Neutrophil (primary cell): ENCODE measurements around the gene MPPED1.

ENCODE experiments used
- H3K27ac ChIP-seq: fragments of 200-600 bp; sonication (generic); 2 replicates; pipeline ENCODE4 v1.5.1; 2016; ENCODE audit warnings: mild to moderate bottlenecking, moderate library complexity
- H3K27me3 ChIP-seq: fragments of 200-600 bp; sonication (generic); 2 replicates; pipeline ENCODE4 v1.6.0; 2016; ENCODE audit warnings: mild to moderate bottlenecking
- H3K36me3 ChIP-seq: fragments of 200-600 bp; sonication (generic); 2 replicates; pipeline ENCODE4 v1.5.1; 2017
- H3K4me1 ChIP-seq, 2 experiments: fragments of 200-600 bp in 1 of 2; sonication (generic) in 1 of 2; 1 replicate in 1 of 2; 2 replicates in 1 of 2; pipeline versions ENCODE4 v1.5.1 to v1.6.1; 2013 to 2016; ENCODE audit warnings: low read depth in 1 of 2, low read length in 1 of 2, mild to moderate bottlenecking in 1 of 2, moderate library complexity in 1 of 2; ENCODE audit not compliant: control insufficient read depth in 1 of 2, insufficient read depth in 1 of 2
- H3K4me3 ChIP-seq, 2 experiments: fragments of 200-600 bp in 1 of 2; sonication (generic) in 1 of 2; 1 replicate in 1 of 2; 2 replicates in 1 of 2; pipeline ENCODE4 v1.5.1; 2013 to 2016; ENCODE audit warnings: low read depth in 1 of 2, low read length in 1 of 2, mild to moderate bottlenecking in 1 of 2, moderate library complexity in 1 of 2
- H3K9me3 ChIP-seq: fragments of 200-600 bp; sonication (generic); 2 replicates; pipeline ENCODE4 v1.5.1; 2016
- TF ChIP-seq, protein P1 (sequence below): fragments of 200-600 bp; sonication (generic); IDR thresholded peaks from 2 replicates; pipeline ENCODE4 v1.5.1; 2016; ENCODE audit warnings: antibody characterized with exemption

The MPPED1 gene

DNA sequence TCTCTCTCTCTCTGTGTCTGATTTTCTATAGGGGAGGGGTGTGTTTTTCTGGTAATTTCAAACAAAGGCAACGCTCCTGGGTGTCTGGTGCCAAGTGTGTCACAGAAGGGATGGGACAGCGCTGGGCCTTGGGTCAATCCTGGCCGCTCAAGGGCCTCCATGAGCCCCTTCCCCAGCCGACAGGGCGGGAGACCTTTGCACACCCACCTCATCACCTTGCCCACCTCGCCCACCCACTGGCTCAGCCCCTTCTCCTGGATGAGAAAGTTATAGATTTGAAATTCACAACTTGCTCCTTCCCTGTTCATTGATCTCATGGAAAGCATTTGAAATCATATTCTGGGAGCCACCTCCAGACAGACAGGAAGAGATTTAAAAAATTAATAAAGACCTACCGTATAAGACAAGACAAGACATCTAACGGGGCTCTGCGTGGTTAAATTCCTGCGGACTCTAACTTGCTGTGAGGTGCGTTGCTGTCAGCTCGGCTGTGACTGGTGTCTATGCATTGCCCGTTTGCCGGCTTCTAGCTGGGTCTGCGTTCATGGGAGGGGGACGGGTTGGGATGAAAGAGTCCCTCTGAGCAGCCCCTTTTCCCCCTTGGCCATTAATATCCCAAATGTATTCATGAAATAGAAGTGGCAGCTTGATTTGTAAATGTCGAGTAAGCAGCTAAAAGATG, 27.0 kb downstream of the MPPED1 start:
- H3K36me3 ChIP-seq: no peaks in the 10 kb centered on the region
- no peaks in the 10 kb centered on the region for H3K27me3 ChIP-seq
- H3K27ac ChIP-seq: no peak overlapping the region
- TF ChIP-seq, protein P1, sequence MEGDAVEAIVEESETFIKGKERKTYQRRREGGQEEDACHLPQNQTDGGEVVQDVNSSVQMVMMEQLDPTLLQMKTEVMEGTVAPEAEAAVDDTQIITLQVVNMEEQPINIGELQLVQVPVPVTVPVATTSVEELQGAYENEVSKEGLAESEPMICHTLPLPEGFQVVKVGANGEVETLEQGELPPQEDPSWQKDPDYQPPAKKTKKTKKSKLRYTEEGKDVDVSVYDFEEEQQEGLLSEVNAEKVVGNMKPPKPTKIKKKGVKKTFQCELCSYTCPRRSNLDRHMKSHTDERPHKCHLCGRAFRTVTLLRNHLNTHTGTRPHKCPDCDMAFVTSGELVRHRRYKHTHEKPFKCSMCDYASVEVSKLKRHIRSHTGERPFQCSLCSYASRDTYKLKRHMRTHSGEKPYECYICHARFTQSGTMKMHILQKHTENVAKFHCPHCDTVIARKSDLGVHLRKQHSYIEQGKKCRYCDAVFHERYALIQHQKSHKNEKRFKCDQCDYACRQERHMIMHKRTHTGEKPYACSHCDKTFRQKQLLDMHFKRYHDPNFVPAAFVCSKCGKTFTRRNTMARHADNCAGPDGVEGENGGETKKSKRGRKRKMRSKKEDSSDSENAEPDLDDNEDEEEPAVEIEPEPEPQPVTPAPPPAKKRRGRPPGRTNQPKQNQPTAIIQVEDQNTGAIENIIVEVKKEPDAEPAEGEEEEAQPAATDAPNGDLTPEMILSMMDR: no peak
- no peak overlapping the region for H3K4me3 ChIP-seq
- H3K4me1 ChIP-seq: no peaks in the 10 kb centered on the region
- H3K9me3 ChIP-seq: no peaks in the 10 kb centered on the region

DNA sequence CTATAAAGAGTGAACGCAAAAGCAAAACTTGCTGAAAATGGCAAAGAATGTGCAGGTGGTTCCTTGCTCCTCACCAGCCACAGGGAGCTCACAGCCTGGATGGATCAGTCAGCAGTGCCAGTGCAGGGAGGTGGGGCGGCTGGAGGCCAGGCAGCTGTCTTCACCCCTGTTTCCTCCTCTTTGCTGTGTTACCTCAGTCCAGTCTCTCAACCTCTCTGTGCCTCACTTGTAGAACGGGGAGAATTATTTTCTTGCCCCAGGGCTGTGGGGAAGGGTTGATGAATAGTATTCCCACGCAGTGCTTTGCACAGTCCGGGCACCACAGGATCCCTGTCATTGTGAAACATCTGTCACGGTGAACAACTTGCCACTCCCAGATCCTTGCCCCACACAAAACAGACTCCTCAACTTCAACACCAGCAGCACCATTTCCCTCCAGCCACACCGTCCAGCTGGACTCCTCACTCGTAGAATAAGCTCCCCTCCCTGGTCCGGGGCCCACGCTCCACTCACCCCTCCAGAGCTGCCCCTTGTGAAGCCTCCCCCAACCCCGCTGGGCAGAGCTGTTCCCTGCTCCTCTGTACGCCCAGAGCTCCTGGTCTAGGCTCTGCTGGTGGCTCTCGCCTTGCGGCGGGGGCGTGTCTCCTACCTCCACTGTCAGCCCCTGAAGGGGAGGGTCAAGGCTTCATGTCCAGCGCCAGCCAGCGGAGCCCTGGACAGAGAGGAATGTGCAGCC, 27.7 kb downstream of the MPPED1 start:
- H3K9me3 ChIP-seq: no peaks in the 10 kb centered on the region
- no peak overlapping the region for H3K27ac ChIP-seq
- H3K4me1 ChIP-seq: no peaks in the 10 kb centered on the region
- H3K27me3 ChIP-seq: no peaks in the 10 kb centered on the region
- no peaks in the 10 kb centered on the region for H3K36me3 ChIP-seq
- TF ChIP-seq, protein P1: no peak
- no peak overlapping the region for H3K4me3 ChIP-seq

DNA sequence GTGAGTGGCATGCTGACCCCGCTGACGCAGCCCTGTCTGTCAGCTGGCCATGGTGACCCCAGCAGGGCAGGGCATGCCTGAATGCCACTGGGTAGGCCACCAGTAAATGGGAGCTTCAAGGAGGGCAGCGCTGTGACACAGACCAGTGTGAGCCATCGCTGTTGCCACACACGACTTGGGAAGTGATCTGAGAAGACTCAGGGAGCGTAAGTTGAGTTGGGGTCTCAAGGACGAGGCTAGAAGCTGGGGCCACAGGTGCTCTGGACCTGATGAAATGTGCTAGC, 28.2 kb downstream of the MPPED1 start:
- Histone ChIP-seq H3K9me3 (no peaks in the 10 kb centered on the region), H3K27ac (no peak overlapping the region), H3K4me1 (no peaks in the 10 kb centered on the region), H3K4me3 (no peak overlapping the region), H3K27me3 (no peaks in the 10 kb centered on the region), H3K36me3 (no peaks in the 10 kb centered on the region)
- TF ChIP-seq, protein P1: no peak

DNA sequence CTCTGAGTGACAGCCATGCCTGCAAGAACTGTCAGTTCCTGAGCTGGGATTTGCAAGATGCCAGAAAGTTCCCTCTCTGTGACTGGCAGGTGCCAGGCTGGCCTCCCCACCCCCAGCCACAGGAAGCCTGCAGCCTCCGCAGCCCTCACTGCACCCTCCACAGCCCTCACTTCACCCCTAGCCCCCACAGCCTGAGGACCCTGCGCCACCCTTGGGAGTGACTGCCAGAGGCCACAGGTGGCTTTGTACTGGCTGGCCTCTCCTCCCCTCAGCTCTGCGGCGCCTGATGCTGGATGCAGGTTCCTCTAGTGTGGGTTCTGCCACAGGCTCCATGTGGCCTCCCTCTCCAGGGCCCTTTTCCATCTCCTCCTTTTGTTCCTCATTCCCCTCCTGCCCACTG, 28.7 kb downstream of the MPPED1 start:
- TF ChIP-seq, protein P1: no peak
- no peaks in the 10 kb centered on the region for H3K4me1 ChIP-seq
- no peaks in the 10 kb centered on the region for H3K9me3 ChIP-seq
- H3K27ac ChIP-seq: no peak overlapping the region
- no peak overlapping the region for H3K4me3 ChIP-seq
- H3K36me3 ChIP-seq: no peaks in the 10 kb centered on the region
- no peaks in the 10 kb centered on the region for H3K27me3 ChIP-seq

DNA sequence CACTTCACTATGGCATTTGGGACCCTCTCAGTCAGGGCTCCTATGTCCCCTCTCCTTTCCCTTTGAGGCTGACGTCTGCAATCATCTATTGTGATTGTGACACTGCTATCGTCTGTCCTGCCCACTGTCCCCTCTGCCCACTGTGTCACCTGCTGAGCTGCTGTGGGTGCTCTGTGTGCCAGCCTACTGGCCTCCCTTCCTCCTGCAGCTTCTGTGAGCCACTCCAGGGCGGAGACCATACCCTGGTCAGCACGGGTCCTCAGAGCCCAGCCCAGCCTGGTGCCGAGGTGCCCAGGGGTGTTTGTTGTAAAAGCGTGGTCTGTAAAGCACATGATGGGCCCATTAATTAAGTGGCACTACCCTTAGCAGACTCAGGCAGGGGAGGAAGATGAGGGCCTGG, 29.4 kb downstream of the MPPED1 start:
- Histone ChIP-seq H3K4me1 (no peaks in the 10 kb centered on the region), H3K4me3 (no peak overlapping the region), H3K9me3 (no peaks in the 10 kb centered on the region), H3K27ac (no peak overlapping the region), H3K36me3 (no peaks in the 10 kb centered on the region), H3K27me3 (no peaks in the 10 kb centered on the region)
- TF ChIP-seq, protein P1: no peak
